ENCODE data around the gene MYO3B.

GRCh38 chr2:170147576-170147975 lies 30.4 kb upstream of the MYO3B start:
- no peak for TF ChIP-seq EZH2phosphoT487 (IDR thresholded peaks at IDR 0.05; ENCODE audit: borderline replicate concordance, low read depth, low read length)
- TF ChIP-seq CTCF (conservative IDR thresholded peaks at IDR 0.05; ENCODE audit: low read length): no peak
